GM19397 (cell line): Measurements from ENCODE around the gene RHPN2.
"Not testable (repeated sequence)": the region's sequence is repeated elsewhere in the genome, so short reads cannot be mapped to it uniquely, and the experiment has no call there.

ENCODE experiments used
- ATAC-seq: cut with Tn5 transposase; IDR thresholded peaks from one replicate; pipeline ENCODE4 v1.9.1; 2021; ENCODE audit warnings: mild to moderate bottlenecking, moderate library complexity; ENCODE audit not compliant: unreplicated experiment

The RHPN2 gene

GRCh38 chr19:32979807-32980206 lies 84.9 kb downstream of the RHPN2 start:
- ATAC-seq, result not testable (repeated sequence)

DNA sequence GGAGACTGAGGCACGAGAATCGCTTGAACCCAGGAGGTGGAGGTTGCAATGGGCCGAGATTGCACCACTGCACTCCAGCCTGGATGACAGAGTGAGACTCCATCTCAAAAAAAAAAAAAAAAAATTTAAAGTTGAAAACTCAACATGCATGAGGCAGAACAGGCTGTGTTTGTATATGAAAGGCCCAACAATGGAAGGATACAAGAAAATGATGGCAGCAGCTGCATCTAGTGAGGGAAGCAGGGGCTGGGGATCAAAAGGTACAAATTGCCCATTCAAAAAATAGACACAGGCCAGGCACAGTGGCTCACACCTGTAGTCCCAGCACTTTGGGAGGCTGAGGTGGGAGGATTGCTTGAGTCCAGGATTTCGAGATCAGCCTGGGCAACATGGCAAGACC lies 86.9 kb downstream of the RHPN2 start:
- ATAC-seq, result not testable (repeated sequence)

DNA sequence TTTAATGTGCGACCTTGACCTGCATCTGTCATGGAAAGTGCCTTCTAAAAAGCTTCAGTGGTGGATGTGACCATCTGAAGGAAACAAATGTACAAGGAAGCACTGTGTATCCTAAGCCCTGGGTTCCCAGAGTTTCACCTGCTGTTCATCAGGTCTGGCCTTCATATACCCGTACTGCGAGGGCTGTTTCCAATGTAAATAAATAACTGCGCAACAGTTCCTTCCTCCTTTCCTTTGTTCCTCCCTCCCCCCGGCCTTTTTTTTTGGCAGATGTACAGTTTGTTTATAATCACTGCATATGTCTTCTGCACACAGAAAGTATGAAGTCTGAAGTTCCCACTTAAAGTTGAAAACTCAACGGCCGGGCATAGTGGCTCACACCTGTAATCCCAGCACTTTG lies 87.4 kb downstream of the RHPN2 start:
- no peak for ATAC-seq

DNA sequence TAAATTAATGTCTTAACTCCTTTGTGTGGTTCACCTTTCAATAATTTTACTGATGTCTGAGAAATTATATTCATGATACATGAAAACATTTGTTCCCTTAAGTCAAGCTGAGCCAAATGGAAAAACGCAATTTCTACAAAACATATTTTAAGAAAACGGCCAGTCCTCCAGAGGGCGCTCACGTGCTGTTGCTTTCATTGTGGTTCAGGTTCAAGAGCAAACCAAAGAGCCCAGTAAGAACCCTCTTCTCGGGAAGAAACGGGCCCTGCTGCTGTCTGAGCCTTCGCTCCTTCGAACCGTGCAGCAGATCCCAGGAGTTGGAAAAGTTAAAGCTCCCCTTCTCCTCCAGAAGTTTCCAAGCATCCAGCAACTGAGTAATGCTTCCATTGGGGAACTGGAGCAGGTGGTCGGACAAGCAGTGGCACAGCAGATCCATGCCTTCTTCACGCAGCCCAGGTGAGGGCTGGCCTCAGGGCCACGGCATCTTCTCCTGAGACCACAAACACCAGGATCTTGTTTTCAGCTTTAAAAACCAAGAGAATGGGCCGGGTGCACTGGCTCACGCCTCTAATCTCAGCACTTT lies 88.4 kb downstream of the RHPN2 start:
- no peak for ATAC-seq

GRCh38 chr19:32971715-32972540 lies 92.8 kb downstream of the RHPN2 start, which contains the start of the genes CEP89 and FAAP24:
Gene CEP89 (minus strand): TSS chr19:32971958. CDS start chr19:32971874, 84 bp downstream.
Gene FAAP24 (plus strand): TSS chr19:32972242. CDS start chr19:32973197, 955 bp downstream.
- ATAC-seq, result peak; percentile 98

DNA sequence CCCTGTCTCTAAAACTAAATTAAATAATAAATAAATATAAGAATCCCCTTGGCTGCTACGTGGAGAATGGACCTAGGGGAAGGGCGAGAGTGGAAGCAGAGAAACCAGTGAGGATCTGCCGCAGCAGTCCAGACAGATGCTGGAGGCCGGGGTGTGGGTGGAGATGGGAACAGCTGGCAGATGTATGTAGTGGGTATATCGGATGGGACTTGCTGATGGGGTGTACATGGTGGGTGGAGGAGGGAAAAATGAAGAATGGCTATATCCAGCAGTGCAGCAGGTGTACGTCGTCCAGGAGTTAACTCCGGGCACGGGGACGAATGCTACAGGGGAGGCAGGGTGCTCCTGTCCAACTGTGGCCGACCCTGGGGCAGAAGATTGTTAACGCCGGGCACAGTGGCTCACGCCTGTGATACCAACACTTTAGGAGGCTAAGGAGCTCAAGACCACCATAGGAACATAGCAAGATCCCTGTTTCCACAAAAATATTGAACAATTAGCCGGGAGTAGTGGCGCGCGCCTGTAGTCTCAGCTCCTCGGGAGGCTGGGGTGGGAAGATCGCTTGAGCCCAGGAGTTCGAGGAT lies 93.6 kb downstream of the RHPN2 start:
- ATAC-seq, result no peak

- ATAC-seq, result no peak
These were observed 95.1 kb downstream of the RHPN2 start for GRCh38 chr19:32969549-32969948.

DNA sequence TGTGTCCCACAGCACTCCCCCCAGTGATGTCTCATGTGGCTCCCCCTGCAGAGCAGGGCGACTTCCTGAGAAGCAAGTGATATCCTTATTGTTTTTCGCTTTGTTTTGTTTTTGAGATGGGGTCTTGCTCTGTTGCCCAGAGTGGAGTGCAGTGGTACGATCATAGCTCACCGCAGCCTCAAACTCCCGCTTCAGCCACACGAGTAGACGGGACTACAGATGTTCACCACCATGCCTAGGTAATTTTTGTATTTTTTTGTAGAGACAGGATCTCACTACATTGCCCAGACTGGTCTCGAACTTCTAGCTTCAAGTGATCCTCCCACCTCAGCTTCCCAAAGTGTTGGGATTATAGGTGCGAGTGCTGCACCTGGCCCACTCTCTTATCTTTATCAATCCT lies 97.9 kb downstream of the RHPN2 start:
- no peak for ATAC-seq

GRCh38 chr19:32945260-32945659 lies 119.4 kb downstream of the RHPN2 start:
- ATAC-seq, result no peak

- not testable (repeated sequence) for ATAC-seq
These were observed 123.4 kb downstream of the RHPN2 start for GRCh38 chr19:32941273-32941672.

DNA sequence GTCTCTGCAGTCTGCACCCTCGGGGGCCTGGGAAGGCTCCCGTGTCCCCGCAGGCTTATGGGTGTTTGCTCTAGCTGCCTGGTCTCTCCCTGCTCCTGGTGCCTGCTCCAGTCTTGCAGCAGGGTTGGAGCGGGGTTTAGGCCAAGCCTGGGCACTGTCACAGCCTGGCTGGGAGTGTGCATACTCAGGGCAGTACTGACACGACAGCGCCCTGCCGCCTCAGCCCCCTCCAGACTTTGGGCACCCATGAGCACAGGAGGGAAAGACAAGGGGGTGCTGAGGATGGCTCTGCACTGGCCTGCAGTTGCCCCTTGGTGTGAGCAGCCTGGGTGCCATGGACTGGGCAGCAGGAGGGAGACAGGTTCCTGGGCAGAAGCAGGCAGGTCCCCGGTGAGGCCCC lies 128.6 kb downstream of the RHPN2 start:
- no peak for ATAC-seq

GRCh38 chr19:32935629-32936028 lies 129.1 kb downstream of the RHPN2 start:
- no peak for ATAC-seq

GRCh38 chr19:32933571-32933970 lies 131.1 kb downstream of the RHPN2 start:
- no peak for ATAC-seq

DNA sequence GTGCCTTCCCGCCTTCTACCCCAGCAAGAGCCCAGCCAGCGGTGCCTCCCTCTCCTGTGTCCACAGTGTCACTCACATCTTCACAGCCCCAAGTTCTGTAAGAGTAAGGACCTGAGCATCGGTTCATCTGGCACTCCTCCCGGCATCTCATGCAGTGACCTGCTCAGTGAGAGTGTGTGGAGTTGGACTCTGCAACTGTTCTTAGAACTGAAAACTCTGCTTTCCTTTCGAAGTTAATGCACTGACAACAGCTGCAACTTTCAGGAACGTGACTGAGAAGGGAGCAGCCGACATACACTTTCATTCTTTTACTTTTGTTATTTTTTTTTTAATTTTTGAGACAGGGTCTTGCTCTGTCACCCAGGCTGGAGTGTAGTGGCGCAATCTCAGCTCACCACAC lies 134.1 kb downstream of the RHPN2 start:
- ATAC-seq, result no peak

- ATAC-seq, result no peak
These were observed 135.9 kb downstream of the RHPN2 start for GRCh38 chr19:32928806-32929205.
